Activated T-helper 2 cell treated with anti-CD3 and anti-CD28 coated beads, Interferon-gamma antibody, Interleukin-2, Interleukin-4, amounts not matched to agents 10 μg/mL and 5 μg/mL and 100 μg/mL, durations not matched to agents 14 hours and 24 hours and 36 hours (primary cell): ENCODE data around the gene PC. TPM values are rescaled to one million over a fixed set of nuclear protein-coding genes. Genes with fewer than 3 reads are reported as not detected.

ENCODE experiments used
- DNase-seq: peaks from one replicate; pipeline ENCODE4 v3.0.0; 2021; ENCODE audit warnings: low spot score
- H3K27ac Mint-ChIP-seq: one replicate; pipeline ENCODE4 v1.8.0; 2021; ENCODE audit warnings: mixed read lengths
- H3K27me3 Mint-ChIP-seq: one replicate; pipeline ENCODE4 v1.8.0; 2021; ENCODE audit warnings: low read depth, mixed read lengths
- H3K36me3 Mint-ChIP-seq: one replicate; pipeline ENCODE4 v1.8.0; 2021; ENCODE audit warnings: low read depth, mixed read lengths
- H3K4me1 Mint-ChIP-seq: one replicate; pipeline ENCODE4 v1.8.0; 2021; ENCODE audit warnings: low read depth, mixed read lengths
- H3K4me3 Mint-ChIP-seq: one replicate; pipeline ENCODE4 v1.8.0; 2021; ENCODE audit warnings: low read depth, mild to moderate bottlenecking, moderate library complexity, mixed read lengths
- H3K9me3 Mint-ChIP-seq: one replicate; pipeline ENCODE4 v1.8.0; 2021; ENCODE audit warnings: mixed read lengths
- intact Hi-C: fragments of 100-400 bp; cut with micrococcal nuclease; formaldehyde crosslinking; loops from one replicate; pipeline ENCODE4 v1.15.1; 2023
- total RNA-seq: library from RNA; stranded (reverse); gene quantifications from 2 replicates; pipeline ENCODE4 v1.2.3, GENCODE V29; 2022

The PC gene
- total RNA-seq, 1 donor from 2014 or later = 15.4 TPM

DNA sequence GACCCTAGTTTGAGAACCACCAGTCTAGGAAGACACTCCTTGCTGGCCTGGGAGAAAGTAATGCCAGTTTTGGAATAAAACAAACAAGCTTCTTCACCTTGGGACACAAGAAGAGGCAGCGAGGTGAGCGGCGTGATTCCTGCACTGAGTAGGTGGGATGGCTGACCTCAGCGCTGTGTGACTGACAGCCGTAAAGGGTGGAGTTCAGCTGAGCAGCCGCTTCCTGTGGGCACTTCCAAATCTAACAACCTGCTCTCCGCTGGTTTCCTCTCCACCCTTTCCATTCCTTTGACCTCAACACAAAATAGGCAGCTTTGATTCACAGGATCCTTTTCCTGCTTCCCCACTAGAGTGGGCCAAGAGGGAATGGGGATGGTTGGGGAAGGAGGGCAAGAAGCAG is 45.8 kb downstream of the PC start:
- DNase-seq = no peak
- Mint-ChIP-seq H3K36me3 (no peaks in the 10 kb centered on the region), H3K4me1 (no peaks in the 10 kb centered on the region), H3K27ac (no peak overlapping the region), H3K27me3 (no peaks in the 10 kb centered on the region), H3K9me3 (no peaks in the 10 kb centered on the region), H3K4me3 (no peak overlapping the region)
- intact Hi-C loops = no loop called here

DNA sequence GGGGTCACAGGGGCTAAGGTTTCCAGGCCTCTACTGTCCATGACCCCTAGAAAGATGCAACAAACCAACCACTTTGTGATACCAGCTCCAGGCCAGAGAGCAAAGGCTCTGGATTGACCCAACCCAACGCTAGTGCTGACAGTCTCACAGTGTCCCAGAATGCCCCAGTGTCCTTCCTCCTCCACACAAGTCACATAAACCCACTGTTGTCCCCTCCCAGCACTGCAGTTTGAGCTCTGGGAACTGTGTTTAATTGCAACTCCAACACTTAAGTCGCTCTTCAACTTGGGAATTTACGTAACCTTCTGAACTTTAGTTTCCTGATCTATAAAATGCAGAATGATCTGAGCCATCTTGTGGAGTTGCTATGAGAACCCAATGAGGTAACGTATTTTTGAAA is 47.5 kb downstream of the PC start:
- intact Hi-C loops = no loop called here
- Mint-ChIP-seq H3K36me3 (no peaks in the 10 kb centered on the region), H3K27me3 (no peaks in the 10 kb centered on the region), H3K4me3 (no peak overlapping the region), H3K27ac (no peak overlapping the region), H3K9me3 (no peaks in the 10 kb centered on the region), H3K4me1 (no peaks in the 10 kb centered on the region)
- DNase-seq = no peak

DNA sequence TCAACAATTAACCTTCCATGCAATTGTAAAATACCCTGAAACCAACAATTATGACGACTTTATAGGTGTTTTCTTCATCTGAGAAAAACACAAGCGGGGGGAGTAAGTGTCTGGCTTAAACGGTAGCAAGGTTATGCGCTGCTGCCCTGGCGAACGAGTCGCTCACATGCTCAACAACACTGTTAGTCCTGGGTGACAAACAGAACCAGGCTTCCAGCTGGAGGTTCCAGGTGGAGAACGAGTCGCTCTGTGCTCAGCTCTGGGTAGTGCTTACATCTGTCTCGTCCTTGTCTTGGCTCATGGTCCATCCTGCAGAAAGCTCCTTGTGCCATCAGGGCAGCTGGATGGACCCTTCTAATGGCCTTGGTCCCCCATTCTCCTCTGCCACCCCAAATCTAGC is 48.2 kb downstream of the PC start:
- intact Hi-C loops = no loop called here
- DNase-seq = no peak
- H3K9me3 Mint-ChIP-seq = no peaks in the 10 kb centered on the region
- H3K27ac Mint-ChIP-seq = no peak overlapping the region
- no peaks in the 10 kb centered on the region for H3K4me1 Mint-ChIP-seq
- no peaks in the 10 kb centered on the region for H3K36me3 Mint-ChIP-seq
- H3K27me3 Mint-ChIP-seq = no peaks in the 10 kb centered on the region
- no peak overlapping the region for H3K4me3 Mint-ChIP-seq

DNA sequence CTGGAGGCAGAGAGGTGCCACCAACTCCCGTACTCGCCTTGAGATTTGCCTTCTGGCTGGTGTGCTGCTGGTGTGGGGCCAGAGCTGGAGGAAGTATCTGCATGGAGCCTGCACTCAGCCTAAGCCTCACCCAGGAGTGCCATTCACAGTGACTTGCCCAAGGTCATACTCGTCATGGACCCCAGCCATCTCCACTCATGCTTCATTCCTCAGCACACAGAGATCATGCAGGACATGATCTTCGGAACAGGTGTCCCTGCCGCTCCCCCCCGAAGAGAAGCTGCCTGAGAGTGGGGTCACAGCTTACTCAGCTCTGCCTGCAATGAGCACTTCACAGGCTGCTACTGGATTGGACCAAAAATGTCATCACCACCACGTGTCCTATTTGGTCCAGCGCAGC is 49.0 kb downstream of the PC start:
- no peaks in the 10 kb centered on the region for H3K27me3 Mint-ChIP-seq
- intact Hi-C loops = no loop called here

DNA sequence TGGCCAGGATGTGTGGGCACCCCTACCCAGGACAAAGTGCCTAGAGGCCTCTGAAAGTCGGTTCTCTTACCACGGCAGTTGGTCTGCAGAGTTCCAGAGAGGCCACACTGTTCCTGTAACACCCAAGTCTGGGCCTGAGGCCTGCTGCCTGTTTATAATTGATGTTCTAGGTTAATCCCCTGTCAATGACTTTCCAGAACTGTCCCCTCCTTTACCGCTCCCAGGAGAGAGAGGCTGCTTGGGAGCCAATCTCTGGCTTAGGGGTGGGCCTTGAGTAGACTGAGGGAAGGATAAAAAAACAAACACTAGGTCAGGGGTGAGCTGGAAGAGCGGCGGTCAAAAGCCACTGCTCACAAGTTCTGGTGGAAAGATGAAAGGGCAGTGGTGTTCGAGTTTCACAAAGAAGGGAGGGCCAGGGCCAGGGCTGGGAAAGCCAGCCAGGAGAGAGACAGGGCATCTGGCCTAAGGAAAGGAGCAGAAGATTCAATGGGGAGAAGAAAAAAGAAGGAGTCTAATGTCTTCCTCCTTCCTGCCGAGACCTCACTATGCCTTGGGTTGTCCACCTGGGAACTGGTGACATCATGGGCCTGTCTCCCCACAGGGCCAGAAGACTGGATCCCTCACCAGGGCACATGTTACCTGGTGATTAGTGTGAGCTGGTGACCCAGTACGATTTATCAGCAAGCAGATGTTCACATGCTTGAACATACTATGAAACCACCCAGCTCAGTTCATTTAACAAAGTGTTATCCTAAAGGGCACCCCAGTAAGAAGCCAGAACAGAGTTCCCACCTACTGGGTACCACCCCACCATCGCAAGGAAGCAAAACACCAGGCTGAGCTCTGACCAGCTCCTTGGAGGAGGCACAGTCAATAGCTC is 50.2 kb downstream of the PC start:
- Mint-ChIP-seq H3K27ac (no peak overlapping the region), H3K4me3 (no peak overlapping the region), H3K36me3 (no peaks in the 10 kb centered on the region), H3K4me1 (no peaks in the 10 kb centered on the region), H3K27me3 (no peaks in the 10 kb centered on the region), H3K9me3 (no peaks in the 10 kb centered on the region)
- intact Hi-C loops = no loop called here
- DNase-seq = no peak

More for the DNA sequence above, 49.0 kb downstream of the PC start:
- DNase-seq = no peak
- Mint-ChIP-seq H3K4me1 (no peaks in the 10 kb centered on the region), H3K27ac (no peak overlapping the region), H3K36me3 (no peaks in the 10 kb centered on the region), H3K9me3 (no peaks in the 10 kb centered on the region), H3K4me3 (no peak overlapping the region)

DNA sequence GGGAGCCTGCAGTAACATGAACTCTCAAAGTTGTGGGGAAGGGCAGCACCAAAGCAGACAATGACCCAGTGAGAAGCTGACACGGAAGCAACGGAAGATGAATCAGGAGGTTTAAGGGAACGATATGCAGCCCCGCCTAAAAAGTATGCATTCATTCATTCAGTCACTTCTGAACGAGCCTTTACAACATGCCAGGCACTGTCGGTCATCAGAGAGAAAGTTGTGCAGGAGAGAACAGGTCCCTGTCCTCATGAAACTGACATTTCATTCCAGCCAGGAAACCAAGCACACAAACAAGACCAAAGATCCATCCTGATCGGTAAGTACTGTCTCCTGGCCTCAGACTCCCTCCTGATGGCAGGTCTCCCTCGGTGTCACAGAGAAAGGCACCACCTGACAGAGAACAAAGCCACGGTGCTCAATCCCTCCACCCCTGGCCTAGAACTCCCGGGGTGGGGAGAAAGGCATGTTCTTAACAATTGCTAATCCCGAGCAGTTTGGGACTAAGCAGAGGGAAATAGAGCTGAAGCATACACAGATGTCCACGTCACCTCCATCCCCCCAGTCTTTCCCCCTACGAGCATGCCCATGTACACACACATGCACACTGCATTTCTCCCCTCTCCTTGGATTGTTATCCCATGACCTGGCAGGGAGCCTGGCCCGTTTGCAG is 52.0 kb downstream of the PC start:
- Mint-ChIP-seq H3K9me3 (no peaks in the 10 kb centered on the region), H3K4me3 (no peak overlapping the region), H3K36me3 (no peaks in the 10 kb centered on the region), H3K4me1 (no peaks in the 10 kb centered on the region), H3K27me3 (no peaks in the 10 kb centered on the region), H3K27ac (no peak overlapping the region)
- intact Hi-C loops = no loop called here
- DNase-seq = no peak

DNA sequence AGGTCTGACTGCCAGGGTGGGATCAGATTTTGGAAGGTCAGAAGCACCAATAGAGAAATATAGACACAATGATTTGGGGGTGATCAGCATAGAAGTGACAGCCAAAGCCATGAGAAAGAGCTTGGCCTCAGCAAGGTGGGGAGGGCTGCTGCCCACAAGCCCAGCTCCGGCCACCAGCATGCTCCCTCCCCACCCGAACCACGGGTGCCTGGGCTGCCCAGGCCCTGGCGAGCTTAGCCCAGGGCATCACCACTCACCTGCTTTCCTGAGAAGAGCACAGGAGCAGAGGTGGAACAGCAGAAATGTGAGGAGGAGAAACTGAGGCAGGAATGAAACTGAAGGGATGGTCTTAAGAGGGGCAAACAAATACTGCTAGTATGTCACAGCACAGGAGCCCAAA is 52.6 kb downstream of the PC start:
- no peaks in the 10 kb centered on the region for H3K4me1 Mint-ChIP-seq
- H3K9me3 Mint-ChIP-seq = no peaks in the 10 kb centered on the region
- no peak overlapping the region for H3K4me3 Mint-ChIP-seq
- no peaks in the 10 kb centered on the region for H3K27me3 Mint-ChIP-seq
- H3K36me3 Mint-ChIP-seq = no peaks in the 10 kb centered on the region
- intact Hi-C loops = no loop called here
- no peak overlapping the region for H3K27ac Mint-ChIP-seq
- DNase-seq = no peak

DNA sequence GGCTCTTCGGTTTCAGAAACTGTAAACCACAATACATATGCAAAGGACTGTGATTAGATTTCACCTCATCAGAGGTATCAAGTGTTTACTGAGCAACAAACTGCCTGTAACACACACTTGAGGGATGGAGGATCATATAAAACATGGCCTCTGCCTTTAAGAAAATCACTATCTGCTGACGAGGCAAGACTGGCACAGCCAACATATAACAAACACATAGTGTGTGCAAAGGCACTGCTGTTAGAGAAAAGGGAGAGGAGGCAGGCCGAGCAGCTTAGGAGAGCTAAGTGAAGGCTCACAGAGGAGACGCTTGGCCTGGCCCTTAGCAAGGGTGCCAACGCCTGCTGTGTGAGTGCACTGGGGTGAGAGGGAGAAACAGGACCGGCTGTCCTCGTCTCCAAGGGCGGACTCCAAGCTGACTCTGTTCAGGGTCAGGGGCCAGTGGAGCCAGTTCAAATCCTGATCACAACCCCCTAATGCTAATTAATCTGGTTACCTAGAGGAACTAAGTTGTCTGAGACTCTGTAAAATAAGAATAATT is 53.1 kb downstream of the PC start:
- H3K27me3 Mint-ChIP-seq = no peaks in the 10 kb centered on the region
- no peak for DNase-seq
- no peaks in the 10 kb centered on the region for H3K36me3 Mint-ChIP-seq
- H3K9me3 Mint-ChIP-seq = no peaks in the 10 kb centered on the region
- intact Hi-C loops = no loop called here
- H3K4me1 Mint-ChIP-seq = no peaks in the 10 kb centered on the region
- H3K27ac Mint-ChIP-seq = no peak overlapping the region
- no peak overlapping the region for H3K4me3 Mint-ChIP-seq

DNA sequence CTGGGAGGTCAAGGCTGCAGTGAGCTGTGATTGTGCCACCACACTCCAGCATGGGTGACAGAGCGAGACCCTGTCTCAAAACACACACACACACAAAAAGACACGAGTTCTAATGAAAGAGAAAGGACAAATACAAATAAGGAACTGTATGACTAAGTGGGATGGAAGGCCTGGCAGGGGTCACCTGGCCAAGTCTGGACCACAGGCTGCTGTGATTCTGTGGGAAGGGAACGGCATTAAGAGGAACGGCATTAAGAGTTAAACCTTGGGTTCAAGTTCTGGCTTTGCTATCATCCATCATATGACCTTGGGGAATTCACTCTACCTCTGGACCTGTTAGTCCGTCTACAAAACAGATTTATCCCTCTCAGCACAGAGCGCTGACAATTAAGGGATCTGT is 53.6 kb downstream of the PC start:
- DNase-seq = no peak
- no peaks in the 10 kb centered on the region for H3K27me3 Mint-ChIP-seq
- no peak overlapping the region for H3K4me3 Mint-ChIP-seq
- H3K4me1 Mint-ChIP-seq = no peaks in the 10 kb centered on the region
- no peaks in the 10 kb centered on the region for H3K9me3 Mint-ChIP-seq
- H3K27ac Mint-ChIP-seq = no peak overlapping the region
- H3K36me3 Mint-ChIP-seq = no peaks in the 10 kb centered on the region
- intact Hi-C loops = no loop called here

DNA sequence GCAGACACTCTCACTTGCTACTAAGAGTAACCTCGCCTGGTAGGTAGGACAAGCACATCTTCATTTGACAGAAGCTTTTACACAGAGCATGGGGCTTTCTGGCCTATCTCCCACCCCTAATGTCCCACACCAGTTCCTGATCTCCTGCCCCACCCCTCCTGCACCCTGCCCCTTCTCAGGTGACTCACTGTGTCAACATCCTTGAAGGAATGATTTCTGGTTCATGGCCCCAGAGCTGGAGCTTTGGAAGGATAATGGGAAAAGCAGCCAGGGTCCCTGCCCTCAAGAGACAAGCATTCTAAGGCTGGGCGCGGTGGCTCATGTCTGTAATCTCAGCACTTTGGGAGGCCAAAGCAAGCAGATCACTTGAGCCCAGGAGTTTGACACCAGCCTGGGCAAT is 54.1 kb downstream of the PC start:
- H3K4me3 Mint-ChIP-seq = no peak overlapping the region
- intact Hi-C loops = no loop called here
- no peaks in the 10 kb centered on the region for H3K36me3 Mint-ChIP-seq
- no peaks in the 10 kb centered on the region for H3K4me1 Mint-ChIP-seq
- no peaks in the 10 kb centered on the region for H3K9me3 Mint-ChIP-seq
- H3K27ac Mint-ChIP-seq = no peak overlapping the region
- no peak for DNase-seq
- H3K27me3 Mint-ChIP-seq = no peaks in the 10 kb centered on the region

DNA sequence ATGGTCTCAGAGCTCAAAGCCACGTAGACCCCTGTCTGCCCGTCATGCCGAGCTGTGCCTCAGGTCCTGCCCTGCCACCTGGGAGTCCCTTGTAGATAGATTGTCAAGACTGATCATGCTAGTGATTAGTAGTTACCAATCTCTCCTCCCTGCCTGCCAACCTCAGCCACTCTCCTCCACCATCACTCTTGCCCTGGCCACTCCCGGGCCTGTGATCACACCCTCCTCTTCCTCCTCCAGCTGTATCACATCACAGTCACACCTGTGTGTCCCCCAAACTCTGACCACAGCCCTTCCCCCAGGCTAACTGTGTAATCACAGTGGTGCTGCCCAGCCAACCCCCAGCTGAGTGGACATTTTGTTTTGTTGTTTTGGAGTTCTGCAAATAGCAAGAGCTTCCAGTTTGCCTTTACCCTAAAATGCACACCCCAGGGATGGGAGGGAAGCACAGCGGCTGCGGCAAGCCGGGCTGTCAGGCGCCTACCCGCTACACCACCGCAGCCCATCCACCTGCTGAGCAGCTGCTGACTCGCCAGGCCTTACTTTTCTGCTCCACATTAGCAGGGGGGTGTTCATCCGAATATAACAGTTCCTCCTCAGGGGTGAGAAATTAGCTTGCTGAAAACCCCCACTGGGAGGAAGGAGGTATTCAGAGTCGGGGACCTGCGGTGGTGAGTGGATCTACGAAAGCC is 55.6 kb downstream of the PC start:
- intact Hi-C loops = no loop called here
- H3K9me3 Mint-ChIP-seq = no peaks in the 10 kb centered on the region
- no peaks in the 10 kb centered on the region for H3K36me3 Mint-ChIP-seq
- no peak overlapping the region for H3K4me3 Mint-ChIP-seq
- no peak overlapping the region for H3K27ac Mint-ChIP-seq
- no peaks in the 10 kb centered on the region for H3K27me3 Mint-ChIP-seq
- no peaks in the 10 kb centered on the region for H3K4me1 Mint-ChIP-seq
- DNase-seq = no peak

DNA sequence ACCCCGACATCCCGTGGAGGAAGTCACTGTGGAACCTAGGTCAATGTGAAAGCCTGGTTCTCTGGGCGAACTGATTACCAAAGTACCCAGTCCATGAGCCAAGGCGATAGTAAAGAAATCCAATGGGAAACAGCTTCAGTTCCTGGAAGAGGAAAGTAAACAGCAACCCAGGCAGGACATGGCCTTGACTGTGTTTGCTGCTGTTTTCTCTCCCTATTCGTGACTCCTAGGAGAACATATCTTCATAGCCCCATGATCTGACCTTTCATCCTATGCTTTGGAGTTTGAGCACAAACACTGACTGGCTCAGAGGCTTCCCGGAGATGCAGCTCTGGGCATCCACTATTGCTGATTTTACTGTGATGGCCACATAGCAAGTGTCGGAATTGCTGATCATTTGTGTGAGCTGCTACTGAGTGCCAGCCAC is 56.2 kb downstream of the PC start:
- Mint-ChIP-seq H3K9me3 (no peaks in the 10 kb centered on the region), H3K4me1 (no peaks in the 10 kb centered on the region), H3K36me3 (no peaks in the 10 kb centered on the region), H3K27ac (no peak overlapping the region), H3K4me3 (no peak overlapping the region), H3K27me3 (no peaks in the 10 kb centered on the region)
- intact Hi-C loops = no loop called here
- DNase-seq = no peak

DNA sequence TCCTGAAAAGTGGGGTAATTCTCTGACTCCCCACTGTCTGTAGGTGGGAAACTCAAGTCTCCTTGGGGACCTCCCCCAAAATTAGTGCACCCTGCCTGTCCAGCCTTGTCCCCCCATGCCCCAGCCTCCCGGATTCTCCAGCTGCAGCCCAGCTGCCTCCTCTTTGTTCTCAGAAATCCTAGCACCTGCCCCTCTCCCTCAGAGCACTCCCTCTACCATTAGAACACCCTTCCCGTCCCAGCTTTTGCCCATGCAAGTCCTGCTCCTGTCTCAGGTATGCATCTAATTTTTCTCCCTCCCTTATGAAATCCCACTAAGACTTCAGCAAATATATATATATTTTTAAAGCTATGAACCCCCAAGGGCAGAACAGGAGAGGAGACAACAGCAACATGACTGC is 64.0 kb downstream of the PC start:
- no peak overlapping the region for H3K4me3 Mint-ChIP-seq
- H3K27ac Mint-ChIP-seq = no peak overlapping the region
- H3K36me3 Mint-ChIP-seq = no peaks in the 10 kb centered on the region
- peaks cover 12% of the 10 kb centered on the region for H3K4me1 Mint-ChIP-seq
- intact Hi-C loops = loop anchor here (10.0 kb wide), 1 partner anchor 81 kb away; the partner anchor contains the start of gene C11orf86
- H3K9me3 Mint-ChIP-seq = no peaks in the 10 kb centered on the region
- DNase-seq = no peak
- peaks cover 9% of the 10 kb centered on the region for H3K27me3 Mint-ChIP-seq
